ENCODE measurements around the gene GRIA3.

GRCh38 chrX:123350226-123350625 lies 166.1 kb downstream of the GRIA3 start:
- no peak for TF ChIP-seq CTCF (IDR thresholded peaks at IDR 0.05; ENCODE audit: borderline replicate concordance, extremely low read depth, low read length, poor library complexity, severe bottlenecking)
- no peak for TF ChIP-seq EZH2 (IDR thresholded peaks at IDR 0.05; ENCODE audit: borderline replicate concordance, low read depth, low read length, severe bottlenecking)

Measured in DND-41 (cell line).